Activated naive CD4-positive, alpha-beta T cell (primary cell): ENCODE measurements around the gene ZNF74.
"Not testable (repeated sequence)": the region's sequence is repeated elsewhere in the genome, so short reads cannot be mapped to it uniquely, and the experiment has no call there.

ENCODE experiments used
- DNase-seq, 4 experiments: peaks; one replicate each; lab custom pipeline; 2025; lab: John Stamatoyannopoulos, UW

The ZNF74 gene

DNA sequence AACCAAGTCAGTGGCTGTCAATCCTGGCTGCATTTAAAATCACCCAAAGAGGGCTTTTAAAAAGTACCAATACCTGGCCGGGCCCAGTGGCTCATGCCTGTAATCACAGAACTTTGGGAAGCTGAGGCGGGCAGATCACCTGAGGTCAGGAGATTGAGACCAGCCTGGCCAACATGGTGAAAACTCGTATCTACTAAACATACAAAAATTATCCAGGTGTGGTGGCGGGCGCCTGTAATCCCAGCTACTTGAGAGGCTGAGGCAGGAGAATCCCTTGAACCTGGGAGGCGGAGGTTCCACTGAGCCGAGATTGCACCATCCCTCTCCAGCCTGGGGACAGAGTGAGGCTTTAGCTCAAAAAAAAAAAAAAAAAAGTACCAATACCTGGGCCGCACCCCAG lies 17.7 kb upstream of the ZNF74 start:
- DNase-seq = not testable (repeated sequence)

DNA sequence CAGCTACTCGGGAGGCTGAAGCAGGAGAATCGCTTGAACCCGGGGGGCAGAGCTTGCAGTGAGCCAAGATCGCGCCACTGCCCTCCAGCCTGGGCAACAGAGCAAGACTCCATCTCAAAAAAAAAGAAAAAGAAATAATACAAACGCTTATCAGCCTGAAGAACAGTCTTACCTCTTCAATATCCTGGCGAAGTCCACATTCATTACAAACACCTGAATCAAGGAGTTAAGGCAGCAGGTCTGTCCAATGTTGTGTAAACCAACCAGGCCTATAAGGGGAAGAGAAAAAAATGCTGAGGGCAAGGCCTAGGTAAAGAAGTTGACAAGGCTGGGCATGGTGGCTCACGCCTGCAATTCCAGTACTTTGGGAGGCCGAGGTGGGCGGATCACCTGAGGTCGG lies 17.0 kb upstream of the ZNF74 start:
- not testable (repeated sequence) for DNase-seq

DNA sequence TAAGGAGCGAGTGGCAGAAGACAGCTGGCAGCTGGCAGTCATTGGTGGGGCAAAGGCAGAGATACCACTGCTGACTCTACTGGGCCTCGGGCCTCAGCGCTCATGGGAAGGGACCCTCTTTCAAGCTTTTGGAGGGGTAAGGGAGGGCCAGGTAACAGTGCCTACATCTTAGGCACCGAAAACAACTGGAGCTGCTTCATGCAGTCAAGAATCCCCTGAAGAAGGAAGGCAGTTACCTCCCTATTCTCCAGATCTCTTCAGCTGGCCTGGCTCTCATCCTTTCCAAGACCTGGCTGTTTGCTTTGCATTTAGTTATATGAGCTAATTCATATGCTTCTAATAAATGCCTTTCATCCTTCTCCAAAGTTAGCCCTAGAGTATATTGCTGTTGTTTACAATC lies 15.8 kb upstream of the ZNF74 start:
- no peak for DNase-seq

DNA sequence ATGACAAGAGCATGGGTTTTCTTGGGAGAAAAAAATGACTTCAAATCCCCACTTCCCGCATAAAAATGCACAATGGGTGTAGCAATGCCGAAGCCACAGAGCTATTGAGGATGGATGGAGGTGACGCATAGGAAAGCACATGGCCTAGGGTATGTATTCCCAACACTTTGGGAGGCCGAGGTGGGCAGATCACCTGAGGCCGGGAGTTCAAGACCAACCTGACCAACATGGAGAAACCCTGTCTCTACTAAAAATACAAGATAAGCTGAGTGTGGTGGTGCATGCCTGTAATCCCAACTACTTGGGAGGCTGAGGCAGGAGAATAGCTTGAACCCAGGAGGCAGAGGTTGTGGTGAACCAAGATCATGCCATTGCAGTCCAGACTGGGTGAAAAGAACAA lies 15.3 kb upstream of the ZNF74 start:
- not testable (repeated sequence) for DNase-seq

DNA sequence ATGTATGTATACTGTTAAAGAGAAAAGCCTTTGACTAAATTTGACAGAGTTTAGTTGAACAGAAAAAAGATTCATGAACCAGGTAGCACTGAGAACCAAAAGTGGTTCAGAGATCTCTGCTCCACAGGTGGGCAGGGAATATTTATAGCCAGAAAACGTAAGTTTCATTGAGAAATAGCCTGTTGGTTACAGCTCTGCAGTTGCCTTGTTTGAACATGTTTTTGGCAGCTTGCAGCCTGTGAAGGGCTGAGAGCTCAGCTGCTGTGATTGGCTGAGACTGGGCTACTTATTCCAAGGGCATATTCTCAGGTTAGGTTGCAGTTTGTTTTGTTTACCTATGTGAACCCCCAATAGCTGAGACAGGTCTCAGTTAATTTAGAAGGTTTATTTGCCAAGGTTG lies 13.5 kb upstream of the ZNF74 start:
- DNase-seq = no peak

DNA sequence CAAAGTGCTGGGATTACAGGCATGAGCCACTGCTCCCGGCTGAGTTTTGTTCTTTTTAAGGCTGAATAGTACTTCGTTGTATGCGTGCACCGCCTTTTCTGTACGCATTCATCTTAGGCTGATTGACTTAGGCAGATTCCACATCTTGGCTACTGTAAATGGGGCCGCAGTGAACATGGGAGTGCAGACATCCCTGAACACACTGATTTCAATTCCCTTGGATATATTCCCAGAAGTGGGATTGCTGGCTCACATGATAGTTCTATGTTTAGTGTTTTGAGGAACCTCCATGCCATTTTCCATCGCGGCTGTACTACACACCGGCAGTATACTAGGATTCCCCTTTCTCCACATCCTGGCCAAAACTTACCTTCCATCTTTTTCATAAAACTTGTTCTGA lies 10.4 kb upstream of the ZNF74 start:
- DNase-seq = no peak

DNA sequence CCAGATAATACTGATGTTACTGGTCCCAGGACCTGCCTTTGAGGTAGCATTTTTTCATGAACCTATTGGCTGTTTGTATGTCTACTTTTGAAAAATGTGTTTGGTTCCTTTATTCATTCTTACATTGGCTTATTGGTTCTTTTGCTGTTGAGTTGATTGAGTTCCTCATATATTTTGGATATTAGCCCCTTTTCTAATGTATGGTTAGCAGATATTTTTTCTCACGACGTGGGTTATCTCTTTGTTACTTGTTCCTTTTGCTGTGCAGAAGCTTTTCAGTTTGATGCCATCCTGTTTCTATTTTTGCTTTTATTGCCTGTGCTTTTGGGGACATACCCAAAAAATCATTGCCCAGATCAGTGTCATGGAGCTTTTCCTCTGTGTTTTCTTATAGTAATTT lies 9.8 kb upstream of the ZNF74 start:
- DNase-seq = no peak

DNA sequence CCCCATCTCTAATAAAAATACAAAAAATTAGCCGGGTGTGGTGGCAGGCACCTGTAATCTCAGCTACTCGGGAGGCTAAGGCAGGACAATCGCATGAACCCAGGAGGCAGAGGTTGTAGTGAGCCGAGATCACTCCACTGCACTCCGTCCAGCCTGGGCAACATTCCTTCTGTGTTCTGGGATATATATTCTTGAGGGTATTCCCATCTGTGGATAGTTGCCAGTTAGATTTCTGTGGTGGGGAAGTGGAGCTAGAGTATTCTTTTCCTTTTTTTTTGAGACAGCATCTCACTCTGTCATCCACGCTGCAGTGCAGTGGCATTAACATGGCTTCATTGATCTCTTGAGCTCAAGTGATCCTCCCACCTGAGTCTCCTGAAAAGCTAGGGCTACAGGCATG lies 9.1 kb upstream of the ZNF74 start:
- DNase-seq = no peak

DNA sequence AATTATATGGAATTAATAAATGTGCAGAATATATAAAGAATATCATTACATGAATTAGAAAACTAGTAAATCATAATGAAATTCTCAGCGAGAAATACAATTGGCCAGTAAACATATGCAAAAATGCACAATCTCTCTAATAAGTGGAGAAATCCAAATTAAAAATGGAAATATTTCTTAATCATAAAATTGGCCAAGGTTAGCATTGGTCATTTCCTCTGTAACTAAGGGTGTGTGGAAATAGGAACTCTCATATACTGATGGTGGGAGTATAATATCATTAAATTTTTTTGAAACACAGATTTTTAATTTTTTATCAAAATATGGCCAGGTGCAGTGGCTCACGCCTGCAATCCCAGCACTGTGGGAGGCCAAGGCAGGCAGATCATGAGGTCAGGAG lies 7.6 kb upstream of the ZNF74 start:
- no peak for DNase-seq

DNA sequence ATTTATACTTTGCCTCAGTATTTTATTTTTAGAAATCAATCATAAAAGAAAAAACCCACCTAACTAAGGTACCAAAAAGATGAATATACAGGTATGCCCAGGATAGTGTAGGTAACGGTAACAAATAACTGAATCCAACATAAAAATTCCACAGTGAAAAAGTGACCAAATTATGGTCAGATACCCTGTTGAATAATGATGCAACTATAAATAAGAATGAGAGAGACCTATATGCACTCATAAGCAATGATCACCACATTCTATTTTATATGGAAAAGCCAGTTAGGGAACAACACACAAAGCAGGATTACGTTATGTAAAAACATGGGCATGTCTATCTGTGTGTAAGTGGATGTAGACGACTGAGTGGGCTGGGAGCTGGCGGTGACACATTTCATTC lies 7.0 kb upstream of the ZNF74 start:
- DNase-seq = no peak

DNA sequence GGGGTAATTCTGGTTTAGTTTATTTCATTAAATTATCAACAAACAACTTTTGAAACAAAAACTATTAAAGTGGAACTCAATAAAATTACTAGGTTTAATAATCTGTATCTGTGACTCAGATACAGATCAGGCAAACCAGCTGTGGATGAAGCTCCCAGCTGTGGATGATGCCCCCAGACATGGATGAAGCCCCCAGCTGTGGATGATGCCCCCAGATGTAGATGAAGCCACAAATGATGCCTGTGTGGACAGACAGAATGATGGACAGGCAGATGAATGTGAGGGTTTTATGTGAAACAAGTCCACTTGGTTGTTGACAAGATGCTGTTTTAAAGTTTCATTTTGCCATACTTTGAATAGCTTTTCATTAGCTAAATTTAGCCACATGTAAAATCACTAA lies 5.8 kb upstream of the ZNF74 start:
- no peak for DNase-seq

DNA sequence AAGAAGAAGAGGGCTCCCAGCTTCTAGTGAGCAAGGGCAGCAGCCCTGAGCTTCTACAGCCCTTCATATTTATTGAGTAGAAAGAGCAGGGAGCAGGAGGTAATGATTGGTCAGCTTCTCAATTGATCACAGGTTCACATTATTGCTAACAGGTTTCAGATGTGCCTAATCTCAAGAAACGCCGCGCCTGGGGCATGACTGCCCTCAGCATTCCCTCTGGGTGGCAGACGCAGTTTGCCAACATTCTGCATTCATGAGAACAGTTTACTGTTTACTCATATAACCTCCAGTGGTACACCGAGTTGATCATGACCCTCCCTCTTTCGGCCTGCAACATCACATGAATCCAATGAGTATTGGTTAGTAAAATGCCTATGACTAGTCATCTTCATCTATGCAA lies 4.7 kb upstream of the ZNF74 start:
- DNase-seq = no peak

DNA sequence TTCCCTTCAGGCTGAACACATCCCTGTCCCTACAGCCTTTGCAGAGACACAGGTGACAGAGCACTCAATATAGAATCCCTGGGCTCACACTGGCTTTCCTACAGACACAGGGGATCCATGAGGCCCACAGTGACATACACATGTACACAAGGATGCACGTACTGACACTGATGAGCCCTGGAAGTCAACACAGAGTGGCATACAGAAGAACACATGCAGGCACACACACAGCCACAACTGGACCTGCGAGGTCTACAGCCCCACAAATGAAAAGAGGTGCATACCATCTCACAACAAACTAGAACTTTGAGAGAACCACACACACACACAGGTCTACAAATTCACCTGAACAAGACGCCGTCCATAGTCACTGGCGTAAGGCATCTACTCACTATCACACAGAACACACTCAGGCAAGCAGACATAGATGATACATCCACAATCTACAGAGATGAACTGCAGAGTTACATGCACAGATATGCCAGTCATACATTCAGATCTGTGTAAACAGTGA lies 3.5 kb upstream of the ZNF74 start:
- no peak for DNase-seq

DNA sequence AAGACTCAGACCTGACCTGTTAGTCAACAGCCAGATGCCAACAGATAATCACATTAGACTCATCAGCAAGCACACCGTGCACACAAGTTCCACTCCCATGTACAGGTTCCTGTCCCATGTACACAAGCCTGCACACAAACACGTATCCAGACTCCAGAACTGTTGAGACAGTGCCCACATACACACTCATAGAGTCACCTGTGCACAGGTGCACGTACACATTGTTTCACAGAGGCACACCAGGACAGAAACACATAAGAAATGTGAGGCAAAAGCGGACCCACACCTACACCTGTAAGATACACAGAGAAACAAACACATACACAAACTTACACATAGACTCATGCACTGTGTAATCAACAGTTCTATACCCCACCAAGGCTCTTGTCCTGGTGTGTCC lies 2.7 kb upstream of the ZNF74 start:
- no peak for DNase-seq

DNA sequence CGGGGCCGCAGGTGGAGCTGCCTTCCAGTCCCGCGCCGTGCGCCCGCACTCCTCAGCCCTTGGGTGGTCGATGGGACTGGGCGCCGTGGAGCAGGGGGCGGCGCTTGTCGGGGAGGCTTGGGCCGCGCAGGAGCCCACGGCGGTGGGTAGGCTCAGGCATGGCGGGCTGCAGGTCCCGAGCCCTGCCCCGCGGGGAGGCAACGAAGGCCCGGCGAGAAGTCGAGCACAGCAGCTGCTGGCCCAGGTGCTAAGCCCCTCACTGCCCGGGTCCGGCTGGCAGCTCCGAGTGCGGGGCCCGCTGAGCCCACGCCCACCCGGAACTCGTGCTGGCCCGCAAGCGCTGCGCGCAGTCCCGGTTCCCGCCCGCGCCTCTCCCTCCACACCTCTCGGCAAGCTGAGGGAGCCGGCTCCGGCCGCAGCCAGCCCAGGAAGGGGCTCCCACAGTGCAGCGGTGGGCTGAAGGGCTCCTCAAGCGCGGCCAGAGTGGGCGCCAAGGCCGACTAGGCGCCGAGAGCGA lies 1.5 kb upstream of the ZNF74 start:
- not testable (repeated sequence) for DNase-seq

DNA sequence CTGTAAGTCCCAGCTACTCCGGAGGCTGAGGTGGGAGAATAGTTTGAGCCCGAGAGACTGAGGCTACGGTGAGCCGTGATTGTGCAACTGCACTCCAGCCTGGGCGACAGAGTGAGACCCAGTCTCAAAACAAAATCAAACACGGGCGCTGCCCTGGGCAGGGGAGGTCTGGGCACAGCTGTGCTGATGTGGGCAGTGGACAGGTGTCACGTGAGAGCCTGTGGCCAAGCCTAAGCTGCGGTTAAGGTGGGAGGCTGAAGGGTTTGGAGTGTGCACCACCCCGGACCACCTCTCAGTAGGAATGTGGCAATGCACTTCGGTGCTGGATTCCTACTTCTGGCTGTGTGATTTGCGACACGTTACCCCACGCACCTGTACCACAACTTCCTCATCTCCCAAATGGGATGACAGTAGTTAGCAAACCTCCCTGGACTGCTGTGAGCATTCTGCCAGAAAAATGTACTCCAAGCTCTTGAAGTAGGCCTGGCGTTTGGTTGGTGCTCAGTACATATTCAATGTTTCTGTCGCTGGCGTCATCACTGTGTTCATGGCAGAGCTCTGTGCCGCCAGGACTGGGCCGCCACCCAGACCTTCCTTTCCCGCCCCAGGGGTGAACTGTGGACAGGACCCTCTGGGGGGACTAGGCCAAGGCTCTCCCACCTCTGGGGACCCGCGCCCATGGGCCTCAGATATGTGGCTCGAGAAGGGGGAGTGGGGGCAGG lies 807 bp upstream of the ZNF74 start:
- no peak for DNase-seq

DNA sequence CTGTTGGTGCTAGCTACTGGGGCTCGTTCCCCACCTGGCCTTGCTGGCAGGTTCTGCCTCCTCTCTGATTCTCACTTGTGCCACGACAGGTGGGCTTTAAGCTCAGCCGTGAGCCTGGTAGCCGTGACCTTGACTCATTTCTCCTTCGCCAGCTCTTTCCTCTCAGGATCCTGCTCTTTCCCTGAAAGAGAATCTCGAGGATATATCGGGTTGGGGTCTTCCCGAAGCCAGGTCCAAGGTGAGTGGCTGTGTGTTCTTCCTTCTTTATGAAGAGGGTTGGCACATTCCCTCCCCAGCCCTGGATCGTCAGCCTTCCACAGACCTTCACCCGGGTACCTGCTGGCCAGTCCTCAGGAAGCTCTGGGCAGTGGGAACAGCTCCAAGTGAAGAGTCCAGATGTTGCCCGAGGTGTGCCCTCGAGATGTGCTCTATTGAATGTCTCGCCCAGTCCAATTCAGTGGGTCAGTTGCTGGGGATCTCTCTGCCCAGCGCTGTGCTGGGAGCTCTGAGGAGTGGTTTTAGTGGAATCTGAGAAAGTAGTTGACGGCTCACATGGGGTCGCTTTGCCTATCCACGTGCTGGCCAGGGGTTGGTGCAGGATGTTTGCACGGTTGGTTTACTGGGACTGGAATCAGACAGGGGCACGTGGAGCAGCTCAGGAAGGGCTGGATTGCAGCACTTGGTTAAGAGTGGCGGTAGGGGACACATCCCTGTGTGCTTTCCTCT lies 1.4 kb downstream of the ZNF74 start:
- no peak for DNase-seq

DNA sequence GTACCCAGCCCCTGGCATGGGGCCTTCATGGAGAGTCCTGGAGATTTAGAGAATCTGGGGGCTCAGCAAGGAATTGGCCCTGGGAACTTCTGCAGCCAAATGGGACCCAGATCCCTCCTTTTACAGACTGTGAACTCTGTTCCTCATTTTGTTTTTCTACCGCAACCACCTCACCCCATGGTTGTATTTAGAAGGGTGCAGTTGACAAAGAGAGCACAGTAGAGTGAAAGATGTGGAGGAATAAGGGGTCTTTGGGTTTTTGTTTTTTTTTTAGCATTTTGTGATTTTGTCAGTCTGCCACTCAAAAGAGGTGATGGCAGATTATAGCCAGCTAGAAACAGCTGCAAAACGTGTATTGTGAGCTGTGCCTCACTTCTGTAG lies 1.9 kb downstream of the ZNF74 start:
- DNase-seq = no peak

DNA sequence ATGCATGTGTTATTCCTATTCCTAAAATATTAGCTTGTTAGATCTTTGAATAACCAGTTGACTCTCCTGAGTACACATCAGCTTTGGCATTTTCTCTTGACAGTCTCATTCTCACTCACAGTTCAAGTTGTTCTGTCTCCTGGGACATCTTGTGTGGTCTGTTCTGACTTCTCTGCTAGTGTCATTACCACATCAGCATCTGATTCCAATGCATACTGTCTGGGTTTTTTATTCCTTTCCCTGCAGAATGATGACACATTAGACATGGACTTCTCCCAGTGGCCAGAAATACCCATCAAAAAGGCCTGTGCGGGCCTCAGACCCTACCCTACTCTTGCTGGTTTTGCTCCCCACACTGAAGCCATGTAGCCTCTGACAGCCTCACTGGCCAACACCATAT lies 2.7 kb downstream of the ZNF74 start:
- DNase-seq = no peak

DNA sequence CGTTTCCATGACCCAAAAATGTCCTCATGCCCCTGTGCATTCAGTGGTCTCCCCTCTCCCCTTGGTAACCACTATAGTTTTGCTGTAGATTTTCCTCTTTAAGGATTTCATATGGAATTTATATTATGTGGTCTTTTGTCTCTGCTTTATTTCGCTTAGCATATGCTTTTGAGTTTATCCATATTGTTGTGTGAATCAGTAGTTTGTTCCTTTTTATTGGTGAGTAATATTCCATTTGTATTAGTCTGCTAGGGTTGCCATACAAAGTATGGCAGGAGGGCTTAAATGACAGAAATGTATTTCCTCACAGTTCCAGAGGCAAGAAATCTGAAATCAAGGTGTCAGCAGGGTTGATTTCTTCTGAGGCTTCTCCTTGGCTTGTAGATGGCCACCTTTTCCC lies 3.5 kb downstream of the ZNF74 start:
- DNase-seq = no peak

DNA sequence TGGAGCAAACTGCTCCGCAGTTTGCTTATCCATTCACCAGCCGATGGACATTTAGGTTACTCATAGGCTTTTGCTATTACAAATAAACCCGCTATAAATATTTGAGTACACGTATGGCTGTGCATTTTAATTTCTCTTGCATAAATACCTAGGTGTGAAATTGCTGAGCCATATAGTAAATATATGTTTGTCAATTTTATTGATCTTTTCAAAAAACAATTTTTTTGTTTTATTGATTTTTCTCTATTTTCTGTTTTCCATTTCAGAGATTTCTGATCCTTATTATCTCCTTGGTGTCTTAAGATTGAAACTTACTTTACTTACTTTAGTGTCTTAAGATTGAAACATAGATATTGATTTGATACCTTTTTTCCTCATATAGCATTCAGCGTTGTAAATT lies 4.5 kb downstream of the ZNF74 start:
- DNase-seq = no peak

DNA sequence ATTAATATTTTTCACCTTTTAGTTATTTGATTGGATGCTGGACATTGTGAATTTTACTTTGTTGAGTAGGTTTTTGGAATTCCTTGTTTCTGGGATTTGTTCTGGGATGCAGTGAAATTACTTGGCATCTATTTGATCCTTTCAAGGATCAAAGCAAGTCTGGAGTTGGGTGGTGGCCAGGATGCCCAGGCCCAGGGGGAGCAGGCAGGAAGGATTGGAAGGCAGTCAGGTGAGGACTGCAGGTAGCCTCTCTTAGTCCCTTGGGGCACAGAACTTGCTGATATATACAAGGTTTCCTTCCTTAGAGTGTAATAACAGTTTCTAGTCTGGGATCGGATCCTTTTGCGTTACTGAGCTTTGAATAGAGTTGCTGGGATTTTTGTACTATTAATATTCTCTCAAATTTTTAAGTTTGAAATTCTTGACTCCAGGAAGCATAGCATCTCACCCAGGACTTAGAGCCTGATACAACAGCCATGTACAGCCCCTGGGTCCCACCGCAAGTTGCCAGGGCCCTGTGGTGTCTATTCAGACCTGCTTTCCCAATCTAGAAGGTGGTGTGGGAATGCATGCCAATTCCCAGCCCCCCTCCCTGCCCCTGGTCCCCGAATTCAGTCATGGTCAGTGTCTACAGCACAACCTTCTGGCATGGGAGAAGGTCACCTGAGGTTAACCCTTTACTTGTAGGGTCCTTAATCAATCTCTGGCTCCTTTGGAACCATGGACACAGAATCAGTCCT lies 6.1 kb downstream of the ZNF74 start:
- no peak for DNase-seq
